GM19455 (cell line): Measurements from ENCODE around the gene IP6K3.

Experiments
- ATAC-seq: cut with Tn5 transposase; IDR thresholded peaks from one replicate; pipeline ENCODE4 v1.9.1; 2021; ENCODE audit not compliant: unreplicated experiment

The IP6K3 gene, protein sequence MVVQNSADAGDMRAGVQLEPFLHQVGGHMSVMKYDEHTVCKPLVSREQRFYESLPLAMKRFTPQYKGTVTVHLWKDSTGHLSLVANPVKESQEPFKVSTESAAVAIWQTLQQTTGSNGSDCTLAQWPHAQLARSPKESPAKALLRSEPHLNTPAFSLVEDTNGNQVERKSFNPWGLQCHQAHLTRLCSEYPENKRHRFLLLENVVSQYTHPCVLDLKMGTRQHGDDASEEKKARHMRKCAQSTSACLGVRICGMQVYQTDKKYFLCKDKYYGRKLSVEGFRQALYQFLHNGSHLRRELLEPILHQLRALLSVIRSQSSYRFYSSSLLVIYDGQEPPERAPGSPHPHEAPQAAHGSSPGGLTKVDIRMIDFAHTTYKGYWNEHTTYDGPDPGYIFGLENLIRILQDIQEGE

DNA sequence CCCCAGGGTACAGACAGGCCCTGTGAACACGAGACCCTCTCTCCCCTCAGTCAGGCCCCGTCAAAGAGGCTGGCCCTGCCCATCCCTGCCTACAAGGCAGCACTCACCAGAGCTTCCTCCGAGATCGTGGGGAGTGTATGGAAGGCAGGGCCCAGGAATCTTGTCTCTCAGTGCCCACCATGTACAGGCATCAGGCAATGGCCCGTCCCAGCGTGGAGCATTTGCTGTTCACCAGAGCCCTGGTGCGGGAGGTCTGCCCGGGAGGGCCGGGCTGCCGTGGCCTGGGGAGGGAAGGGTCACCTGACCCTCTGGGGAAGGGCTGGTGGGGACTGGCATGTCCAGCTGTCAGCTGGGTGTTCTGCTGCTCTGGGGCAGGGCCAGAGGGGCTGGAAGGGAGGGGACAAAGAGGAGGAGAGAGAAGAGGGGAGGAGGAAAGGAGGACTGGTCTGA is at the start of gene IP6K3:
IP6K3 (minus strand) TSS at position 255 of the 450 bp plus-strand sequence. CDS start 11,429 bp downstream, outside the sequence.
- no peak for ATAC-seq

DNA sequence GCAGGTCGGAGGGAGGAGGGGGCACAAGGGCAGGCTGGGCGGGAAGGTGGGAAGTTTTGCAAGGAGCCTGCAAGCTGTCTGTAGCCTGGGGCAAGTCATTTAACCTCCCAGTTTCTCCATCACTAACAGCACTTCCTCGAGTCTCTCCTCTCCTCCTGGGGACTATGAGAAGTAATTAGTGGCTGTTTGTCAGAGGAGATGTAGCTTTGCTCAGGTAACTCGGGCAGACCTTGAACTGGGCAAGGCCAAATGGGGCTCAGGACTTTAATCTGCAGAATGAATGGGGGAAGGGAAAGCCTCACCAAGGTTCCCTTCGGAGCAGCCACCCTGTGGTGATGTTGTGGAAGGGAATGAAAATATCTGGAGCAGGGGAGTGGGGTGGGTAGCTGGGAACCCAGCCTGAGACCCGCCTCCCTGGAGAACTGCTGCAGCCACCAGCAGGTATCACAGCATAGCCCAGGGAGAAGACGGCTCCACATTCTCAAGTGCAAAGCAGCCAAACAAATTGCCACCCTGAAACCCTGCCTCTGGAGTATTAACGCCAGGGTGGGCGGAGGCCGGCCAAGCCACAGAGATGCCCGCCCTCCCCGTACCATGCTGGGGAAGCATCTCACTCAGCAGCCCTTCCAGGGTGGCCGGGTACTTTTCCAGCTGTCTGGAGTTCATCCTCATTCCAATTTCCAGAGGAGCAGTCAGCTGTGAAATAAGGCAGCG is 48.4 kb upstream of the IP6K3 start:
- ATAC-seq: no peak

DNA sequence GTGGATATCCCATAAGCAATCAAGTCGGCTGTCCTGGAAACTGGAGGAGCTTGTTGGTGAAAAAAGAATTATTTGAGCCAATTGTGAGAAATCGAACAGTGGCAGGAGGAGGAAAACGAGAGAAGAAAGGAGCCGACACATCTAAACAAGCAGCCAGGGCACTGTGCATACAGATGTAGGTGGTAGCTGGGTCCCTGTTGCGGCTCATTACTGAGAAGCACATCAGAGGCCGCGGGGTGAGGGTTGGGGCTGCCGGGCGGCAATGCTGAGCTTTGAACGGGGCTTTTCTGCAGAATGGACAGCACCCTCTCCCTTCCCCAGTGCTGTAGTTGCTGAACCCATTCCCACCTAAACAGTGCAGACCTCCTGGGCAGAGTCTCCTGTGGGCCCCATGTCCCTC is 46.3 kb upstream of the IP6K3 start:
- ATAC-seq: no peak

DNA sequence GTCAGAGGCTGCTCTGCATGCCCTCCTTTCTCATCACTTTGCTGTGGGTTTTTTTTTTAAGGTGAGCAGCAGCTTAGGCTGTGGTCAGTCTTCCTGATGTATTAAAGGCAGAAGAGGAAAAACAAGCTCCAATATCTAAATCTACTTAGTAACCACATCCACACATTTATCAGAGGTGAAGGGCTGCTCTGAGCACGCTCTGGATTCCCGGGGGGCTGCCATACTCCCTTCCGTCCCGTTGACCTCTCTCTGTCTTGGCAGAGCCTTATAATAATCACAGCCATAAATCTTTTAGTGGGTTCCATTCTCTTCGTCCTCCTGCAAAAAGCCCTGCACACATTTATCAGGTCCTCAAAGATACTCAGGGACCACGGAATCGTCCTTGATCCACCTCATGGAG is 44.9 kb upstream of the IP6K3 start:
- no peak for ATAC-seq

DNA sequence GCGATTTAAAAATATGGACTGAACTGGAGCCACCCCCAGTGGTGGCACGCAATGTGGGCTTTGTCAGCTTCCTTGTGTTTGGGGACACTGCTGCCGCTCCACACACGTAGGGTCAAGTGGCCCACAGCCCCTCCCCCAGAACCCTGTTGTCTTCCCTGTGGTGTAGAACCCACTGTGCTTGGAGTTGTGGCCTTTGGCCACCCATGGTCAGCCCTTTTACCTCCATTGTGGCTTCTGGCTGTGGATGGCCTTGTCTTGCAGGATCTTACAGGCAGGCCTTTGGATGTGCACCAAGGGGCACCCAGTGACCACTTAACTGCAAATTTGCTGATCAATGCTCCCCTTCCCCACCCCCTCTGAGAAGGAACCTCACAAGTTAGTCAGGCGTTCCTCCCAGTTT is 44.2 kb upstream of the IP6K3 start:
- no peak for ATAC-seq

DNA sequence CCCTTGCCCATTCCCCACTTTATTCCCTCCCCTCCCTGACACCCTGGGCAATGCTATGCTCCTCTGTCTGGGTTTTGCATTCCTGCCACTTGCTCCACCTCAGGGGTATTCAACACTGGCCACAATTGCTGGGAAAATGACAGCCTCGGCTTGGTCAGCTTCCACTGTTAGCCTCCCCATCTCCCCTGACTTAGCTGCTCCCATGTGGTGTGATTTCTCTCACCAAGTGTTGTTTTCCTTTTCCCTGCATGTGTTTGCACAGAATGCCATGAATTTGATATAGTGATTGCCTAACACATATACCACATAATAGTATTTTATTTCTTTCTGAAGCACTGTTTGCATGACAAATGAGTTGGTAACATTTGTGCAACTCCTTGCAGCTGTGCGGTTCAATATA is 43.7 kb upstream of the IP6K3 start:
- ATAC-seq: no peak

DNA sequence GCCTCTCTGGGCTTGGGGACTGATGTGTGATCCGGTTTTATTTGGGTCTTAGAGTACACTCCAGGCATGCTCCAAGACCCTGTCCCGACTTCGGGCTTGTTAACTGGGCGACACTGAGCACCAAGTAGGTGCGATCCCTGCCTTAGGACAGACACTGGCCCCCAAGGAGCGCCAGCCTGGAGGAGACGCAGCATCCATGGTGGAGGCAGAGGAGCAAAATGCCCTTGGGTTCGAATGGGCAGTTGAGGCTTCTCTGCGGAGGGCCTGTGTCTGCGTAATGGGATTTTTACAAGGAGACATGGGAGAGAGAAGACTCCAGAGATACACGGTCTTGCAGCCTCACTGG is 42.8 kb upstream of the IP6K3 start:
- ATAC-seq: no peak

DNA sequence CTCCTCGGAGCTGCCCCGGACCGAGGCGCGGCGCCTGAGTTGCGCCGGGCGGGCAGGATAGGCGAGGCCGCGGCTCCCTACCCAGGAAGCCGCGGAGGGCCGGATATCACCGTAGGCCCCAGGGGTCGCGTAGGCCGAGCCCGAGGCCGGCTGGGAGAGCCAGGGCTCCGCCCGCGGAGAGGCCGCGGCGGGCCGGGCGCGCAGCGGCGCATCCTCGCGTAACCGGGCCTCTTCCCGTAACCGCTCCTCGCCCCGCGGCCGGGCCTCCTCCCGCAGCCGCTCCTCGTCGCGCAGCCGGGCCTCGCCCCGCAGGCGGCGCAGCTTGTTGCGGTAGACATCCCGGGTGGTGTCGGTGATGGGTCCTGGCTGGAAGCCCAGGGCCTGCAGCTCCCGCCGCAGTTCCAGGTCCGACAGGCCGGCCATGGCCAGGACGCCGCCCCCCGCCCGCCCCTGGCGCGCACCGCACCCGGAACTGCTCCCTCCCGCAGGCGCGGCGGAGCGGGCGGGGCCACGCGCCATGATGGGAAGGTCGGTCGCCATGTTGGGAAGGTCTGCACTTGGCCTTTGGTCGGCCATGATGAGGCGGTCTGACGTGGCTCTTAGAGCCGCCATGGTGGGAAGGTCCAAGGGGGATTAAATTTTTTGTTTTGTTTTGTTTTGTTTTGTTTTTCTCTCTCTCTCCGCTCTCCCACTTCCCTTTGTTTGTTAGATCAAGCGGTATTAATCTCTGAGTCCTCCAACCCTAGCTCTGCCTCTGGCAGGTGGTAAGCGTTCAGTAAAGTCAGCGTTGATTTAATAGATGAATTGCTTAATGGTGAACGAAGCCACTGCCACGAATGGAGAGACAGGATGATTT is 42.2 kb upstream of the IP6K3 start, which contains the start of gene LEMD2:
LEMD2 (minus strand) TSS at position 437 of the 856 bp plus-strand sequence; CDS start at position 423, 14 bp downstream.
- ATAC-seq: peak; percentile 85

DNA sequence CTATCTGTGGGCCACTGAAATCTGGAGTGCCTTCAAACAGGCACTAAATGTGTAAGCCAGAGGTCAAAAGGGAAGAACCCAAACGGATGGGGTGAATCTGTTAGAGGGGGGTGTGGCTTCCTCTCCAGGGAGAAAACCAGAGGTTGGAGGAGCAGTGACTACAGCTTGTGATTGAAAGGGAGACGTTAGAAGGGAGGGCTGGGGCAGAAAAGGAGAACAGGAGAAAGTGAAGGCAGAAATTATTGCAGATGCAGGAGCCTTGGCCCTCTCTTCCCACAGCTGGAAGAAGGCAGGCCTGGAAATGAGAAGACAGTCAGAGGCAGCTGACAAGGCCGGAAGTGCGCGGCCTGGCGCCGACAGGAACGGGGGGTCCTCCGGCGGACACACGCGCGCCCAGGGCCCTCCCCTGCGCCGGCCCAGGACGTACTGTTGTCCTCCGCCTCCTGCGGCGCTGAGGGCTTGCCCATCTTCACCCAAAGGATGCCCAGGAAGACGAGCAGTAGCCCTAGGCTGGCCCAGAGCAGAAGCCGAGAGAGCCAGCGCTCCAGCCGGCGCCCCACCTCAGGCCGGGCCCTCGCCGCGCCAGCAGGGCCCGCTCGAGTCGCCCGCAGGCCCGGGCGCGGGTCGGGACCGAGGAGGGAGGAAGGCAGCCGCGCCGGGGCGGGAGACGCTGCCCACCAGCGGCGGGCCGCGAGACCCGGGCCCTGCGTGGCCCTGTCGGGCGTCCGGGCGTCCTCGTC is 41.4 kb upstream of the IP6K3 start:
- ATAC-seq: peak; percentile 52

DNA sequence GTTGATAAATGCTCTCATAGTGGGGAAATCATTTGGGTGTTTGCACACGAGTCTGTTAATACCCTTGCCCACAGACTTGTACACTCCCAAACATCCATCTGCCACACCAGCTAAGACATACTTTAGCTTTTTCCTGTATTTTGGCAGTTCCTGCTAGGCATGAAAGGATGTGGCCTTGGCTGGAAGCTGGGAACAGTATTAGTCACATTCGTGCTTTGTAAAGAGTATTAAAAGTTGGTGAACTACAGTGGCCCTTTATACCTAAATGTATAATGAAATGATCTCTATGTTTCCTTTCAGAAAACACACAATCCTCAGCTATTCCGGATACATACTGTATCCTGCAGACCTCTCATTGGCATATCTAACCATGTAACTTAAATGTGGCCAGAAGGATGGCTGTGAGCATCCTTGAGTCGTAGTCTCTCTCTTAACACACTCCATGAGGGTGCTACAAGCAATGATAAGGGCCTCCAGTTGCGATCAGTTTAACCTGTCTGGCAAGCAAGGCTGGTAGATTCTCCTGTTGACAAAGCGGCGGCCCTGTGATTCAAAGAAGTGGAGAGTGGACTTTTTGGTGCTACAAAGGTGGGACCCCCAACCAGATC is 40.7 kb upstream of the IP6K3 start:
- no peak for ATAC-seq

DNA sequence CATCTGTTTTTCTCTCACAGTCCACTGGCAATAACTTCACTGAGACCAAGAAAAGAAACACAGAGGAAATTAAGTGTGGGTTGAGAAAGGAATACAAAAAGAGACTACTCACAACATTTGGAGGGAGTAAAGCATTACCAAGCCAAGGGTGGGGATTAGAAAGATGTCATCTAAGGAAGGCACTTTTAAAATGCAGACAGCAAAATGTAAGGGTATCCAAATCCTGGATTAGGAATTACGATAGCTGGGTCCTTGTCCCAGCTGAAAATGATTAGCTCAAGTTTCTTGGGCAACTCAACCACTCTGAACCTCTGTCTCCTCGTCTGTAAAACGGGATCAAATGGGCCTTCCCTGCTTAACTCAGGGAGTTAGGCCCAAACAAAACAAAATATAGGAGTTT is 40.0 kb upstream of the IP6K3 start:
- no peak for ATAC-seq

DNA sequence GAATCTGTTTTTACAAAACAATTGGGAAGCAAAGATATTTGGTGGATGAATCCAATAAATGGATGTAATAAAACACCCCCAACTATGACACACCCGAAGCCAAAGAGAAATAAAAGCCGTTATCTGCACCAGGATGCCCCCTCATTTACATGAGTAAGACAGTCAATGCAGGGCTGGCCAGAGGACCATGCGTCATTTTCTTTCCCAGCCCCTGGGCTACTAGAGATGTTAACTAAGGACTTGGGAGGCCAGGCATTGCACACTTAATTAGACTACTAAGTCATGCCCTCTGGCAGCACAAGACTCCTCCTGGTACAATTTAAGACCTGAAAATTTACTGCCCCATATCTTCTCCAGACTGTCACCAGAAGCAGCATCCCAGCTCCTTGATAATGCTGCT is 39.1 kb upstream of the IP6K3 start:
- no peak for ATAC-seq

DNA sequence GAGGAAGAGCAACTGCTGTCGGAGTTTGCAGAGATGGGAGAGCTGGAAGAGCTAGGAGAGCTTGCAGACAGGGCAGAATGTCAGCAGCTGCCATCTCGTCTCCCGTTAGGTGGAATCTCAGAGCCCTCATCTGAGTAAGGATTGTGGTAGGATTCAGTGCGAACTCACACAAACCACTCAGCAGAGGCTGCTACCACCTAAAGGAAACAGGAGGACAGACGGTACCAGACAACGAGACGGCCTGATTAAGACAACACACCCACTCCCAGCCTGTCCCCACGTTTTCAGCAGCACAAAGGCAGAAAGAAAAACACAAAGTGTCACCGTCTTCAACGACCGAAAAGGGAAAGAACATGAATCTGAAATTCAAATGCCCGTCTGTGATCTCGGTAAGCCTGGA is 38.1 kb upstream of the IP6K3 start:
- no peak for ATAC-seq

DNA sequence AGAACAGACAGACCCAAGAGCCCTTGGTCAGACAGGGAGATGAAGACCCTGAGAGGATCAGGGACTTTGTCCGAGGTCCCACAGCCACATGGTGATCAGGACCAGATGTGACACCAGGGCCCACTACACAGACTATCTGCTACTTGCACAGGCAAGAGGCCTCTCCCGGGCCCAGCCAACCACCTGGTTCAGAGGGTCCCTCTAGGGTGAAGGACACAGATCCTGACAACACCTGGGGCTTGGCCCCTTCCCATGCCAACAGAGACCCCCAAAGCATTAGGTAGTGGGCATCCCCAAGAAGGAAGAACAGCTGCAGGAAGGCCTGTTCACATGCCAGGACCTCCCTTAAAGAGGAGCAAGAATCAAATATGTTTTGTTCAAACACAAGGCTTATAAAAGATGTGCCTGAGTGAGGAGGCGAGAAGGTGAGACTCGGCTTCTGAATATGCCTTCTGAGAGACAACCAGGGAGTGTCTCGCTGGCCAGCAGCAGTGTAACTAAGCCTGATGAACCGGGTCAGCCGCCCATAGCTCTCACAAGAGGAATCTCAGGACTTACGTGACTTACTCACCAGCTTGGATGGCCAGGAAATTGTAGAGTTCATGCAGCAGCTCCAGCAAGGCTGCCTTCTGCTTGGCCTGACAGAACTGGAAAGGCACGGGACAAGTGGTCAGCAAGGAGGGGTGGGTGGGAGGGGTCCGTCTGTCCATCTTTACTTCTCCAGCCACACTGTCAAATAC is 37.2 kb upstream of the IP6K3 start:
- ATAC-seq: no peak

DNA sequence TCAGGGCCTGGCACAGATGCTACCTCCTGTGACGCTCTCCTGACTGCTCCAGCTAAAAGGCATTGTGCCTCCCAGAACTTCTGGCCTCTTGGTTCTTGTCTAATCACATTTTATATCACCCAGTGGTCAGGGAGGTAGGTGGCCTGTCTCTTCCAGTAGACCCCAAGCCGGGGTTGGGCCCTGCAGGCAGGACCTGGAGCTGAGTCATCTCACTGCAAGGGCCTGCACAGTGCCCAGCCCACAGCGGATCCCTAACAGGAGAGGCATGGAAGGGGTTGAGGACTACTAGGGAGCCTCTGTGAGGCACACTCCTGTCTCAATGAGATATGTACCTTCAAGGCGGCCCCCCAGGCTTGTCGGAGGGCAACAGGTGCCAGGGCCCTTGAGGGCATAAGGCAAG is 35.9 kb upstream of the IP6K3 start:
- no peak for ATAC-seq

DNA sequence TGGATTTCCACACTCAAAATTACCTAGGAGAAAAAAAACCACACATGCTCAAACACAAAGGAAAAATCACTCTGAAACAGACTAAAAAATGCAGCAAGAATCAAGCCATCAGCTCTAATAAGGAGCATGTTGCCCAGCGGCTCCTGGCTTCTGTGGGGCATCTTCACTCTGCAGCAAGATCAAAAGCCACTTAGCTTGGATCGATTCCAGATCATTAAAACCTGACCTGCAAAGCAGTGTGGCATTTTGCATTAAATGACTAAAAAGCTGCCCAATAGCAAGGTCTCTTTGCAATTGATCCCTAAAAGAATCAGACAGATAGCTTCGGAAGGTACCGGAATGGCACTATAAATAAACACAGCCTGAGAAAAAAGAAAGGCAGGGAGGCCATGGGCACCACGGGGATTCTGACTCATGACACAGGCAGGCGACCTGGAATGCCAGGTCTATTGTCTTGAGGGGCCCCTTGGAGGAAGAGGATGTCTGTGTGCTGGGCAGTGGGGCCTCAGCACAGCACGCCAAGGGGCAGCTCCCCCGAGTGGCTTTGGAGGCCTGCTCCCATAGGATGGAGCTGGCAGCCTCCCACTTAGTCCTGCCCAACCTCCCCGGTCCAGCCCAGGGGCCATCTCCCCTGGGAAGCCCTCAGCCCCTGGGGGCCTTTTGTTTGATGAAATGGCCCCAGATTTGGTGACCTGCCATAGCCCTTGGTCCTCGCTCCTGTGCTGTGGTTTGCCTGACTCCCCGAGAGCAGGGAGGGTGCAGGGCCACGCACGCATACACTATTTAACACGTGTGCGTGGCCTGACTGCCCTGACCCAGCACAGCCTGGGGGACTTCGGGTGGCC is 34.6 kb upstream of the IP6K3 start:
- no peak for ATAC-seq

DNA sequence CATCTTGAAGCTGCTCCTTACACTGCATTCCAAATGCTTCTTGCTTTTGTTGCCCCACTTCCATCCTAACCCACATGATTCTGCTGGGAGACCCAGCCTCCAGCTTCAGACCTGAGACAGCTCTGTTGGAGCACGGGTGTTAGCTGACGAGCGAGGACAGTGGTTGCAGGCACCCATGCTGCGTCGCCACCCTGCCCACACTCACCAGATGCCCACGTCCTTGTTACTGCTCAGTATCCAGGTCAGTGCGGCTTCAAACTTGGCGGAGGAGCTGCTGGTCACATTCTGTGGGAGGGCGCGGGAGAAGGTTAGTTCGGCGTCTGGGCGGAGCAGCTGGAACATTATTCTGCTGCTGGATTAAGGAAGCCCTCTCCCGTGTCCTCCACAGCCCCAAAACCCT is 33.2 kb upstream of the IP6K3 start:
- ATAC-seq: no peak

DNA sequence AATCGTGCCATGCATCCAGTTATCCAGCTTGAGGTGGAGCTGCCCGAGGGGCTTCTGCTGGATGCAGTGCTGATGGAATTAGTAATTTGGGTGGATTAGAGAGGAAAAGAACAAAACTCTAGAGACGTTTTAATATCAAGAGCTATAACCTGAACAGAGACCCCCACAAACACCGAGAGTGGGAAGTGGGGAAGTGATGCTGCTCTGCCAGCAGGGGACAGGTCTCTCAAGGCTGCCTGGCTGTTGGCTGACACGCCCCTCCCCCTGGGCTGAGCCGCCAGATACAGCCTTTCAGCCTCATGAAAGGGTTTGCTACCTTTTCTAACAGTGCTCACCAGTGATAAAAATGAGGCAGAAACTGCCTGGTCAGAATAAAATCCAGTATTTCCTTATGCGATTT is 32.6 kb upstream of the IP6K3 start:
- ATAC-seq: no peak
